NCI-H2029 treated with DMSO at 0.1 percent for 48 hours (cell line): ENCODE results near the gene NIPBL.
"Not testable (repeated sequence)": the region's sequence is repeated elsewhere in the genome, so short reads cannot be mapped to it uniquely, and the experiment has no call there.

ENCODE experiments used
- DNase-seq: peaks from one replicate; lab custom pipeline; 2025; lab: John Stamatoyannopoulos, UW

NIPBL gene

GRCh38 chr5:36949593-36949992 is 73.0 kb downstream of the NIPBL start:
- DNase-seq = no peak

- DNase-seq = no peak
Observed at GRCh38 chr5:36950586-36951457, 74.3 kb downstream of the NIPBL start.

GRCh38 chr5:36953043-36953442 is 76.5 kb downstream of the NIPBL start:
- DNase-seq = no peak

- no peak for DNase-seq
Observed at GRCh38 chr5:36957953-36958537, 81.5 kb downstream of the NIPBL start.

DNA sequence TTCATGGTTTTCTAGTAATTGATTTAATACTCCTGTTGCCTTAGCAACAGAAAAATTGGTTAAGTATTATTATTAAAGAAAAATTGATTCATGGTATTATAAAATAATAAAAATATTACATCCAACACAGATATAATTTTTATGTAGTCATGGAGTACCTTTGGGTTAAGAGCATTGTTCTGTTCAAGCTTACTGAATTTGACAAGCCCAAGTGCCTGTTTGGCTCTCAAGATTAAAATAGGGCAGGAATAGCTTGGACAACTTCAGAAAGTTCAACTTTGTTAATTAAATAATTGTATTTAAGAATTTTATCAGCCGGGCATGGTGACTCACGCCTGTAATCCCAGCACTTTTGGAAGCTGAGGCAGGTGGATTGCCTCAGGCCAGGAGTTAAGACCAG is 82.0 kb downstream of the NIPBL start:
- no peak for DNase-seq

DNA sequence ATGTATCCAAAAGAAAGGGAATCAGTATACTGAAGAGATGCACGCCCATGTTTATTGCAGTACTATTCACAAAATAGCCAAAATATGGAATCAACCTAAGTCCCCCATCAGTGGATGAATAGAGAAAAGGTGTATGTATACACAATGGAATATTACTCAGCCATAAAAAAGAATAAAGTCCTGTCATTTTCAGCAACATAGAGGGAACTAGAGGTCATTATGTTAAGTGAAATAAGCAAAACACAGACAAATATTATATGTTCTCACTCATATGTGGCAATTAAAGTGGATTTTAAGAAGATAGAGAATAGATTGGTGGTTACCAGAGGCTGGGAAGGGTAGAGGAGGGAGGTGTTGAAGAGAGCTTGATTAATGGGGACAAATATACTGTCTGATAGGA is 88.6 kb downstream of the NIPBL start:
- DNase-seq = no peak

- no peak for DNase-seq
Observed at GRCh38 chr5:36969700-36970395, 93.3 kb downstream of the NIPBL start.

DNA sequence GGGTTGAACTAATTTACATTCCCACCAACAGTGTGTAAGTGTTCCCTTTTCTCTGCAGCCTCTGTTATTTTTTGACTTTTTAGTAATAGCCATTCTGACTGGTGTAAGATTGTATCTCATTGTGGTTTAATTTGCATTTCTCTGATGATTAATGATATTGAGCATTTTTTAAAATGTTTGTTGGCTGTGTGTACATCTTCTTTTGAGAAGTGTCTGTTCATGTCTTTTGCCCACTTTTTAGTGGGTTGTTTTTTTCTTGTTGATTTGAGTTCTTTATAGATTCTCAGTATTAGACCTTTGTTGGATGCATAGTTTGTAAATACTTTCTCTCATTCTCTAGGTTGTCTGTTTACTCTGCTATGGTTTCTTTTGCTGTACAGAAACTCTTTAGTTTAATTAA is 101.6 kb downstream of the NIPBL start:
- DNase-seq = no peak

DNA sequence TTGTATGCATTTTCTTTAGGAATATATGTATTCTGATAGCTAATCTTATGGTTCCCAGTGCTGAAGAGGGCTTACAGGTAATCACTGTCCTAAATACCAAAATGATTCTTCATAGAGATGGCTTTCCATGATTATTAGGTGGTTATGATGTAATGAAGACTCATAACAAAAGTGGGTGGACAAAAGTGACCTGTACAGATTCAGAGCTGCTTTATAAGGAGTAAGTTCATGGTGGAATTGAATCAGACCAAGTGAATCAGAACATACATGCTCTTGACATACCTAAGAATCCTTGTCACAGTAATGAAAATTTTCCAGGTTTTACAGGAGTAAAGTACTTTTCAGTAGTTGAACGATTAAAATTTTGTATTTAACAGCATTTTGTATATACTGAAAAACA is 105.6 kb downstream of the NIPBL start:
- no peak for DNase-seq

- DNase-seq = no peak
Observed at GRCh38 chr5:36985387-36985786, 108.8 kb downstream of the NIPBL start.

DNA sequence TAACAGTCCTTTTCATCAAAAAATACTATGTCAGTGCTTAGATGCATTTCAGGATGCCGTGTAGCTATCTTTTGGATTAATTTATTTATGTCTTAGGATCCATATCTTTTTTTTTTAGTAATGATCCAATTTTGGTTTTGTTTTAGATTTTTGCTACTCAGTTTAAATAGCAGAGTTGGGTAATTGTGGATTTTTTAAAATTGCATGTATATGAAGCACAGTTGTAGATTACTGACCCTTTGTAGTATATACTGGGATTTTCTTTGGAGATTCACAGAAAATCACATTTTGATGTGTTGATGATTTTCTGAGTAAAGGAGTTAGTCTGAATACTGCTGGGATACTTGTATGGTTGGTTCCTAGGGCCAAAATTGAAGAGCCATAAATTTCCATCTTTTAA is 111.8 kb downstream of the NIPBL start:
- DNase-seq = no peak

- no peak for DNase-seq
Observed at GRCh38 chr5:36998578-36998977, 122.0 kb downstream of the NIPBL start.

- DNase-seq = no peak
Observed at GRCh38 chr5:37002176-37002751, 125.7 kb downstream of the NIPBL start.

- no peak for DNase-seq
Observed at GRCh38 chr5:37005252-37005651, 128.7 kb downstream of the NIPBL start.

DNA sequence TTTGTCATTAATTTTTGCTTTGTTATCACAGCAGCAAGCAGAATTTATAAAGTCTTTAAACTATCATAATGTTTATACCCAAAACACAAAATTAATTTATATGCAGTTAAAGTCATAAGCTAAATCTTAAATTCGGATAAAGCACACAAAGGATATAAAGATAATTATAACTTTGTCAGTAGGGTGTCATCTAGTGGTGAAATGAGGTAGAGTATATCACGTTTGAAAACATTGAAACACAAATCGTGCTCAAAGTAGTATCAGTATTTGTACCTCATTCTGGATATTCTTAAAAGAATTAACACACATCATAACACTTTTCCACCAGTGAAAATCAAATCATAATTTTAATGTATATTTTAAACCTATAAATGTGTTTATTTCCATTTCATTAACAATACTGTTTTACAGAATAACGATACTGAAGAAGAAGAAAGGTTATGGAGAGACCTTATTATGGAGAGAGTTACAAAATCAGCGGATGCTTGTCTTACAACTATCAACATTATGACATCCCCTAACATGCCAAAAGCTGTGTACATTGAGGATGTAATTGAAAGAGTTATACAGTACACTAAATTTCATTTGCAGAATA is 129.5 kb downstream of the NIPBL start:
- peak; percentile 7 for DNase-seq

GRCh38 chr5:37013181-37013580 is 136.6 kb downstream of the NIPBL start:
- DNase-seq = not testable (repeated sequence)

DNA sequence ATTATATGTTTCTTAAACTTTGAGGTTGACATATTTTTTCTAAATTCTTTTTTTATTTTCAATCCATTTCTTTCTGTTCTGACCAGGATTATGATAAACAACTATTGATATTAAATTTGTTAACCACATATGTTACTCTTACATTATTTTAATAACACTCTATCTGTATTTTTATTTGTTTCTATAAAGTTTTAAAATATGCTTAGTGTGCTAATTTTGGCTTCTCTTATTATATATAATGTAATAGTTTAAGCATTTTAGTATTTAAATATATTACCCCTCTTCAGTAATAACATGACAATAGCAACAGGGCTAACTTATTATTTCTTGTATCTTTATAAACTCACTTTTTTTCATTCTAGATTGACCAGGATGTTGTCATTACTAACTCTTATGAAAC is 137.8 kb downstream of the NIPBL start:
- no peak for DNase-seq

DNA sequence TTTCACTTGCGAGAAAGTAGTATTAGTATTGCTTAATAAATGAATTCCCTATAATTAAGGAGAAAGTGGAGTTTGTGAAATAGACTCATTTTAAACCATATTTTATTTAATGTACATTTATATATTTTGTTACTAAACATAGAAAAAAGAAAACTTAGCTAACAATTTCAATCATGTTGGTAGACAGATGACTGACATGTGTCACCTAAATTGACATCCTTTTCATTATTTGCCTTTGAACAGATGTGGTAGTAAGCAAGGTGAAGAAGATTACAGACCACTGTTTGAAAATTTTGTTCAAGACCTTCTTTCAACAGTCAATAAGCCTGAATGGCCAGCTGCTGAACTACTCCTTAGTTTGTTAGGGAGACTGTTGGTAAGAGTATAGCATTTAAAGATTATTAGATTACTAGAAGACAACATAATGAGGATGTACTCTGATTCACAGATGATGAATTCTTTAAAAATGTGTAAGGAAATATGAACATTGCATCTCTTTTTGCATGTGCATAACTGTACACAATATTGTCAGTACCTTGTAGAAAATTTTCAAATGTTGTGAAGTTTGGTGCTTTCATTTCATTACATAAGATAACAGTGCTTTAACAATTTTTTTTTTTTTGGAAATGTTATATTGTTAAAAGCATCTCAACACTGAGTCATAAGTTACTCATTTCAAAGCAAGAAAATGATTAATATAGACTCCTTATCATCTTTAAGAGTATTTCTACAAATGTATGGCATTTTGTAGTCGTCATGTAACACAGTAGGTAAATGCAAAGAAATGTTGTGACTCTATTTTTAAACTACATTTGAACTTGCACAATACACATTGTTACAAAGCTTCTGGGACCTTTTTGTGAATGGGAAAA is 139.5 kb downstream of the NIPBL start:
- DNase-seq = no peak

DNA sequence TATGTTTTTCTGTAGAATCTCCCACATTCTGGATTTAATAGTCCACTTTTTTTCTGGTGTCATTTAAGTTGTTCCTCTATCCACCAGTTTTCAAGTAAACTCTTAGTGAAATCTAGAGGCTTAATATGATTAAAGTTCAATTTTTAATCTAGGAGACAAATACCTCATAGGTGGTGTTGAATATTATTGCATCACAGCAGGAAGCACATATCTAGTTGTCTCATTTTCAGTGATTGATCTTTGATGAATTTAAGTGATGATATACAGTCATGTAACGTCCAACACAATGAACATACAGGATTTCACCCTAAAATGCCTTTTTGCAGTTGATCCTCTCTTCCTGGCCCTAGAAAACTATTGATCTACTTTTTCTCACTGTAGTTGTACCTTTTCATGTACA is 152.3 kb downstream of the NIPBL start:
- no peak for DNase-seq

DNA sequence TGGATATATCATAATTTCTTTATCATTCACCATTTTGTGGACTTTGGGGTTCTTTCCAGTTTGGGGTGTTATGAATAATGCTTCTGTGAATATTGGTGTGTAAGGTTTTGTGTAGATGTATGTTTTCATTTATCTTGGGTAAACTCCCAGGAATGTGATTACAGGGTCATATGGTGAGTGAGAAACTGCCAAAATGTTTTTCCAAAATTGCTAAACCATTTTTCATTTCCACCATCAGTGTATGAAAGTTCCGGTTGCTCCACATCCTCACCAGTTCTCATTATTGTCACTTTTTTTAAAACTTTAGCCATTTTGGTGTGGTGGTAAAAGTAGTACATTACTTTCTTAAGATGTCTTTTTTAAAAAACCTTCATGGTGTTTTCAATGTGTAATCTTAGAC is 152.9 kb downstream of the NIPBL start:
- no peak for DNase-seq

- DNase-seq = no peak
Observed at GRCh38 chr5:37034955-37035354, 158.4 kb downstream of the NIPBL start.
